Measurements from ENCODE around the gene RBP5. TPM values are rescaled to one million over a fixed set of nuclear protein-coding genes. Genes with fewer than 3 reads are reported as not detected.
A peak's percentile ranks its signal among the peaks of the same experiment; 100 is the strongest.

Gene RBP5
- total and polyA plus RNA-seq, 10 of the 15 experiments (the other 5 are each of a cell fraction or from before 2014, with no cell fraction given), result 0.11 to 1.1 (median 0.31) TPM; not detected in 4

DNA sequence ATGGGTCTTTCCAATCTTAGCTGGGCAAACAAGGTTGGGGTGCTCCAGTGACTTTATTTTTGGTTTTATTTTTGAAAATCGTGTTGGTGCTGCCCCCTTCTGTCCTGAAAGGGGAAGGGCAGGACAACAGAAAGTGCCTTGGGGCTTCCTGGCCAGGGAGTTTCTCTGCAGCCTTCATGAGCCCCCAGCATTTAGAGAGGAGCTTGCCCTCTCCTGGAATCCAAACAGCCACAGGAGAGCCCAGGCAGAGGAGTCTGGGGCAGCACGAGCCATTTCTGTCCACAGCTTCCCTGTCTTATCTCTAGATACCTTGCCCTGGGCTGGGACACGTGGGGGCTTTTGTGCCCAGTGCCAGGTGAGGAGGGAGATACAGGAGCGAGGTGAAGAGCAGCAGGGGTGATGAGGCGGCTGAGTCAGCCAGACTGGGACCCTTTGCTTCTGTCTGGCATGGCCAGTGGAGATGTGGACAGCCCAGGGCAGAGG, 15.3 kb downstream of the RBP5 start:
- in situ Hi-C loops (cut with MboI), result loop anchor here (5.0 kb wide), 1 partner anchor 151 kb away; no protein-coding TSS in a partner anchor
- TF ChIP-seq, protein P1, sequence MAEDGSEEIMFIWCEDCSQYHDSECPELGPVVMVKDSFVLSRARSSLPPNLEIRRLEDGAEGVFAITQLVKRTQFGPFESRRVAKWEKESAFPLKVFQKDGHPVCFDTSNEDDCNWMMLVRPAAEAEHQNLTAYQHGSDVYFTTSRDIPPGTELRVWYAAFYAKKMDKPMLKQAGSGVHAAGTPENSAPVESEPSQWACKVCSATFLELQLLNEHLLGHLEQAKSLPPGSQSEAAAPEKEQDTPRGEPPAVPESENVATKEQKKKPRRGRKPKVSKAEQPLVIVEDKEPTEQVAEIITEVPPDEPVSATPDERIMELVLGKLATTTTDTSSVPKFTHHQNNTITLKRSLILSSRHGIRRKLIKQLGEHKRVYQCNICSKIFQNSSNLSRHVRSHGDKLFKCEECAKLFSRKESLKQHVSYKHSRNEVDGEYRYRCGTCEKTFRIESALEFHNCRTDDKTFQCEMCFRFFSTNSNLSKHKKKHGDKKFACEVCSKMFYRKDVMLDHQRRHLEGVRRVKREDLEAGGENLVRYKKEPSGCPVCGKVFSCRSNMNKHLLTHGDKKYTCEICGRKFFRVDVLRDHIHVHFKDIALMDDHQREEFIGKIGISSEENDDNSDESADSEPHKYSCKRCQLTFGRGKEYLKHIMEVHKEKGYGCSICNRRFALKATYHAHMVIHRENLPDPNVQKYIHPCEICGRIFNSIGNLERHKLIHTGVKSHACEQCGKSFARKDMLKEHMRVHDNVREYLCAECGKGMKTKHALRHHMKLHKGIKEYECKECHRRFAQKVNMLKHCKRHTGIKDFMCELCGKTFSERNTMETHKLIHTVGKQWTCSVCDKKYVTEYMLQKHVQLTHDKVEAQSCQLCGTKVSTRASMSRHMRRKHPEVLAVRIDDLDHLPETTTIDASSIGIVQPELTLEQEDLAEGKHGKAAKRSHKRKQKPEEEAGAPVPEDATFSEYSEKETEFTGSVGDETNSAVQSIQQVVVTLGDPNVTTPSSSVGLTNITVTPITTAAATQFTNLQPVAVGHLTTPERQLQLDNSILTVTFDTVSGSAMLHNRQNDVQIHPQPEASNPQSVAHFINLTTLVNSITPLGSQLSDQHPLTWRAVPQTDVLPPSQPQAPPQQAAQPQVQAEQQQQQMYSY (CRISPR knock-in tag; IDR thresholded peaks at IDR 0.05), result no peak
- TF ChIP-seq, protein P2, sequence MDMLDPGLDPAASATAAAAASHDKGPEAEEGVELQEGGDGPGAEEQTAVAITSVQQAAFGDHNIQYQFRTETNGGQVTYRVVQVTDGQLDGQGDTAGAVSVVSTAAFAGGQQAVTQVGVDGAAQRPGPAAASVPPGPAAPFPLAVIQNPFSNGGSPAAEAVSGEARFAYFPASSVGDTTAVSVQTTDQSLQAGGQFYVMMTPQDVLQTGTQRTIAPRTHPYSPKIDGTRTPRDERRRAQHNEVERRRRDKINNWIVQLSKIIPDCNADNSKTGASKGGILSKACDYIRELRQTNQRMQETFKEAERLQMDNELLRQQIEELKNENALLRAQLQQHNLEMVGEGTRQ (IDR thresholded peaks at IDR 0.05; ENCODE audit: borderline replicate concordance, low read depth, low read length), result no peak
- TF ChIP-seq, protein P3, sequence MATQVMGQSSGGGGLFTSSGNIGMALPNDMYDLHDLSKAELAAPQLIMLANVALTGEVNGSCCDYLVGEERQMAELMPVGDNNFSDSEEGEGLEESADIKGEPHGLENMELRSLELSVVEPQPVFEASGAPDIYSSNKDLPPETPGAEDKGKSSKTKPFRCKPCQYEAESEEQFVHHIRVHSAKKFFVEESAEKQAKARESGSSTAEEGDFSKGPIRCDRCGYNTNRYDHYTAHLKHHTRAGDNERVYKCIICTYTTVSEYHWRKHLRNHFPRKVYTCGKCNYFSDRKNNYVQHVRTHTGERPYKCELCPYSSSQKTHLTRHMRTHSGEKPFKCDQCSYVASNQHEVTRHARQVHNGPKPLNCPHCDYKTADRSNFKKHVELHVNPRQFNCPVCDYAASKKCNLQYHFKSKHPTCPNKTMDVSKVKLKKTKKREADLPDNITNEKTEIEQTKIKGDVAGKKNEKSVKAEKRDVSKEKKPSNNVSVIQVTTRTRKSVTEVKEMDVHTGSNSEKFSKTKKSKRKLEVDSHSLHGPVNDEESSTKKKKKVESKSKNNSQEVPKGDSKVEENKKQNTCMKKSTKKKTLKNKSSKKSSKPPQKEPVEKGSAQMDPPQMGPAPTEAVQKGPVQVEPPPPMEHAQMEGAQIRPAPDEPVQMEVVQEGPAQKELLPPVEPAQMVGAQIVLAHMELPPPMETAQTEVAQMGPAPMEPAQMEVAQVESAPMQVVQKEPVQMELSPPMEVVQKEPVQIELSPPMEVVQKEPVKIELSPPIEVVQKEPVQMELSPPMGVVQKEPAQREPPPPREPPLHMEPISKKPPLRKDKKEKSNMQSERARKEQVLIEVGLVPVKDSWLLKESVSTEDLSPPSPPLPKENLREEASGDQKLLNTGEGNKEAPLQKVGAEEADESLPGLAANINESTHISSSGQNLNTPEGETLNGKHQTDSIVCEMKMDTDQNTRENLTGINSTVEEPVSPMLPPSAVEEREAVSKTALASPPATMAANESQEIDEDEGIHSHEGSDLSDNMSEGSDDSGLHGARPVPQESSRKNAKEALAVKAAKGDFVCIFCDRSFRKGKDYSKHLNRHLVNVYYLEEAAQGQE (IDR thresholded peaks at IDR 0.05; ENCODE audit: low read depth, low read length), result no peak
- TF ChIP-seq RAD21 (IDR thresholded peaks at IDR 0.05; ENCODE audit: insufficient read depth, low read depth, low read length), result peak; percentile 71
- TF ChIP-seq, protein P4, sequence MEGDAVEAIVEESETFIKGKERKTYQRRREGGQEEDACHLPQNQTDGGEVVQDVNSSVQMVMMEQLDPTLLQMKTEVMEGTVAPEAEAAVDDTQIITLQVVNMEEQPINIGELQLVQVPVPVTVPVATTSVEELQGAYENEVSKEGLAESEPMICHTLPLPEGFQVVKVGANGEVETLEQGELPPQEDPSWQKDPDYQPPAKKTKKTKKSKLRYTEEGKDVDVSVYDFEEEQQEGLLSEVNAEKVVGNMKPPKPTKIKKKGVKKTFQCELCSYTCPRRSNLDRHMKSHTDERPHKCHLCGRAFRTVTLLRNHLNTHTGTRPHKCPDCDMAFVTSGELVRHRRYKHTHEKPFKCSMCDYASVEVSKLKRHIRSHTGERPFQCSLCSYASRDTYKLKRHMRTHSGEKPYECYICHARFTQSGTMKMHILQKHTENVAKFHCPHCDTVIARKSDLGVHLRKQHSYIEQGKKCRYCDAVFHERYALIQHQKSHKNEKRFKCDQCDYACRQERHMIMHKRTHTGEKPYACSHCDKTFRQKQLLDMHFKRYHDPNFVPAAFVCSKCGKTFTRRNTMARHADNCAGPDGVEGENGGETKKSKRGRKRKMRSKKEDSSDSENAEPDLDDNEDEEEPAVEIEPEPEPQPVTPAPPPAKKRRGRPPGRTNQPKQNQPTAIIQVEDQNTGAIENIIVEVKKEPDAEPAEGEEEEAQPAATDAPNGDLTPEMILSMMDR (IDR thresholded peaks at IDR 0.05 in 2 of 3, conservative IDR thresholded peaks at IDR 0.05 in 1 of 3; ENCODE audit: control insufficient read depth in 2 of 3, extremely low read depth in 1 of 3, insufficient read depth in 1 of 3, low read depth in 3 of 3, low read length in 3 of 3), result peak; percentile 78 to 84 (median 80)
- peak; percentile 53; the same call in 1 of the 2 replicates for TF ChIP-seq SMC3 (IDR thresholded peaks at IDR 0.05; ENCODE audit: borderline replicate concordance, low read length)
- no peak for TF ChIP-seq WRNIP1 (IDR thresholded peaks at IDR 0.05; ENCODE audit: borderline replicate concordance, low read depth, low read length)
- TF ChIP-seq ETV6 (conservative IDR thresholded peaks at IDR 0.05 in 1 of 2, IDR thresholded peaks at IDR 0.05 in 1 of 2; ENCODE audit: borderline replicate concordance in 1 of 2, low read depth in 1 of 2), result no peak

More for the DNA sequence above, 15.3 kb downstream of the RBP5 start:
- FAIRE-seq (peak; percentile 57), ATAC-seq (peak; percentile 56), DNase-seq (ENCODE audit: low read depth, low spot score) (no peak)
- ChIA-PET CTCF (interaction anchor here (0.6 to 7.7 kb wide), 38 partner anchors 9 to 335 kb away, joined by 3 to 61 read pairs (median 6); partner anchors contain the start of genes C12orf57, C1R, CLSTN3 and LPCAT3), RAD21 (ENCODE audit: unreplicated experiment) (interaction anchor here (1.0 to 7.6 kb wide), 10 partner anchors 17 to 261 kb away, joined by 3 to 89 read pairs (median 4); partner anchors contain the start of genes C12orf57, C1S, CDCA3 and LPCAT3), SMC1A (ENCODE audit: uncharacterized antibody, unreplicated experiment) (interaction anchor here (0.9 to 3.6 kb wide), 18 partner anchors 12 to 262 kb away, joined by 3 to 40 read pairs (median 4); partner anchors contain the start of genes C12orf57, CDCA3, LPCAT3 and RNU7-1), POLR2A (interaction anchor here (0.6 to 7.2 kb wide), 8 partner anchors 9 to 261 kb away, joined by 3 to 55 read pairs (median 3); partner anchors contain the start of genes C12orf57, LPCAT3, RNU7-1 and USP5)
- BruUV-seq (replicated peaks), result no TSS peak
- Histone ChIP-seq H3K9me3 (replicated peaks; ENCODE audit: control insufficient read depth, insufficient read depth, low read length) (no peaks in the 10 kb centered on the region), H3K36me3 (ENCODE audit: control insufficient read depth in 2 of 2, insufficient read depth in 2 of 2, low read length in 1 of 2) (peaks cover 0 to 30% of the 10 kb centered on the region in 2 experiments; a peak in 3 of 4 replicates), H3K4me3 (no peak overlapping the region), H3K27me3 (replicated peaks in 1 of 2; ENCODE audit: control insufficient read depth in 2 of 2, insufficient read depth in 2 of 2, low read length in 1 of 2) (no peaks in the 10 kb centered on the region), H4K20me1 (ENCODE audit: control insufficient read depth, insufficient read depth) (no peaks in the 10 kb centered on the region), H3K4me2 (ENCODE audit: control insufficient read depth, insufficient read depth) (no peak overlapping the region; the same call in 1 of the 2 replicates), H3K27ac (ENCODE audit: control insufficient read depth, insufficient read depth) (peak overlapping the region; percentile 40; the same call in 1 of the 2 replicates), H3K4me1 (ENCODE audit: control insufficient read depth, insufficient read depth, low read length) (peaks cover 12% of the 10 kb centered on the region), H3K79me2 (ENCODE audit: control insufficient read depth, insufficient read depth, low read length) (peaks cover 27% of the 10 kb centered on the region), H3K9ac (ENCODE audit: control insufficient read depth, insufficient read depth, low read length) (no peak overlapping the region), H2AFZ (ENCODE audit: control insufficient read depth, low read depth, low read length) (no peak overlapping the region; the same call in 1 of the 2 replicates)
- intact Hi-C loops (cut with micrococcal nuclease; ENCODE audit: unreplicated experiment), result loop anchor here (2.0 to 5.0 kb wide), 3 partner anchors 151 to 245 kb away; no protein-coding TSS in a partner anchor
- 21% methylated on average over 5 of the region's 5 CpGs for WGBS (ENCODE audit: insufficient coverage, insufficient replicate concordance, low lambda C conversion rate, missing lambda C conversion rate)
